GM18858 (cell line): ENCODE results near the gene SNX9.
"Not testable (repeated sequence)": the region's sequence is repeated elsewhere in the genome, so short reads cannot be mapped to it uniquely, and the experiment has no call there.

ENCODE experiments used
- ATAC-seq: cut with Tn5 transposase; IDR thresholded peaks from one replicate; pipeline ENCODE4 v1.9.1; 2021; ENCODE audit not compliant: unreplicated experiment

Gene SNX9

DNA sequence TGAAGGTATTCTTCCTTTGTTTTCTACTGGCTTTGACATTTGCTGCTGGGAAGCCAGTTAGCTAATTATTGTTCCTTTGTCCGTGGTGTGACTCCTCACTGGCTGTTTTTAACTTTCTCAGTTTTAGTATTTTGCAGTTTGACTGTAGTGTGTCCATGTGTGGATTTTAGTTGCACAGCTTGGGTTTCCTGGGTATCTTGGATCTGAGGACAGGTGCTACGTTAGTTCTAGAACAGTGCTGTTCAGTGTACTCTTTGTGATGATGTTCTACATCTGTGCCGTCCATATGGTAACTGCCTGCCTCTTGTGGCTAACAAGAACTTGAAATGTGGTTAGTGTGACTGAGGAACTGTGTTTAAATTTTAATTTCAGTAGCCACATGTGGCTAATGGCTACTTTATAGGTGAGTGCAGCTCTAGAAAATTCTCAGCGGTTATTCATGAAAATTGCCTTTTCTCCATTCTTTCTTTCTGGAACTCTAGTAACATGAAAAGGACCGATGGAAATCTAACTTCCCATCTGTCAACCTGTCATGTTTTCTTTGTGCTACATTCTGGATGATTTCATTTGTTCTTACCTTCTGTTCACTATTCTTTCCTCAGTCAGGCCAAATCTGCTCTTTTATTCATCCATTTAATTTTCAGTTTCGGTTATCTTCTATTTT lies 7.4 kb downstream of the SNX9 start:
- ATAC-seq: peak; percentile 89

DNA sequence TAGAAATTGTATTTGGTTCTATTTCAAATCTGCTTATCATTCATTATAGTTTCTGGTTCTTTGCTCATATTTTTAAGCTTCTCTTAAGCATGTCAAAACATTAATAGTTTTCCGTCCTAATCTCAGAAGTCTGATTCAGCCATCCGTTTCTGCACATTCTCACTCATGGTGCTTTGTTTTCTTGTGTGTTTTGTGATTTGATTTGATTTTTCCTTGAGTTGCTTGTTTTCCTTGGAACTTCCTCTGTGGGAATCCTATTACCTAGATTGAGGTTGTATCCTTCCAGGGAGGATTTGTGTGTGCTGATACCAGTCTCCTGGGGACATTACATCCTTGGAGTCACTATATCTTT lies 7.9 kb downstream of the SNX9 start:
- ATAC-seq: no peak

DNA sequence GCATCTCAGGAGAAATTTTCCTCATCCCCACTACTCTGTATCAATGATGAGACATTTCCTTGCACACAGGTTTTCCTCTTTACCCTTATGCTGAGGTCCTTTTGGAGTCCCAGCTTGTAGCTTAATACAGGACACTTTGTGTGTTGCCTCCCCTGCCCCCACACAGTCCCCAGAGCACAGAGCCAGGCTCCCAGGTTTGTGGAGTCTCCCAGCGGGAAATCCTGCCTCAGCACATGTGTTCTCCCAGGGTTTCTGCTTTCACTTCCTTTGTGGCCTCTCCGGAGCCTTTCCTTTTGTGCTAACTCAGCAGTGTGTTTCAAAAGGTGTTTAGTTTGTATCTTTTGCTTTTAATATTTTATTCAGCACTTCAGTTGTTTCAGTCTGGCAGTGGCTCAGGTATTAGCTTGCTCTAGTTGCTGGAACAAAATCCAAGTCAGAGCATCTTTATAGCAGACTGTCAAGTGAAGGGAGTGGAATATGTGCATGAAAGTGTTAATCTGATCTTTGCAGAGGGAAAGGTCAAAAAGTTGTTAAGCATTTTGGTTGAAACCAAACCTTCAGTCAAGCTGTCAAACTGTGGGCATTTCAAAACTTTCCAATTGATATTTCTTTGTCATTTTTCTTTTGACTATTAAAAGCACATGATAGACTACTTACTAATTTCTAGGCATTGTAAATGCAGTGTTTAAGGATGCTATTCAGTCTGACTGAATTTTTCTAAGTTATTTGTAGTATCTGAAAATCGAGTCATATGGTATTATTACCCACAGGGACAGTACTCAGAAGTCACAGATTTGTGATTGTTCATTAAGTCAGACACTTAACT lies 8.6 kb downstream of the SNX9 start:
- ATAC-seq: no peak

DNA sequence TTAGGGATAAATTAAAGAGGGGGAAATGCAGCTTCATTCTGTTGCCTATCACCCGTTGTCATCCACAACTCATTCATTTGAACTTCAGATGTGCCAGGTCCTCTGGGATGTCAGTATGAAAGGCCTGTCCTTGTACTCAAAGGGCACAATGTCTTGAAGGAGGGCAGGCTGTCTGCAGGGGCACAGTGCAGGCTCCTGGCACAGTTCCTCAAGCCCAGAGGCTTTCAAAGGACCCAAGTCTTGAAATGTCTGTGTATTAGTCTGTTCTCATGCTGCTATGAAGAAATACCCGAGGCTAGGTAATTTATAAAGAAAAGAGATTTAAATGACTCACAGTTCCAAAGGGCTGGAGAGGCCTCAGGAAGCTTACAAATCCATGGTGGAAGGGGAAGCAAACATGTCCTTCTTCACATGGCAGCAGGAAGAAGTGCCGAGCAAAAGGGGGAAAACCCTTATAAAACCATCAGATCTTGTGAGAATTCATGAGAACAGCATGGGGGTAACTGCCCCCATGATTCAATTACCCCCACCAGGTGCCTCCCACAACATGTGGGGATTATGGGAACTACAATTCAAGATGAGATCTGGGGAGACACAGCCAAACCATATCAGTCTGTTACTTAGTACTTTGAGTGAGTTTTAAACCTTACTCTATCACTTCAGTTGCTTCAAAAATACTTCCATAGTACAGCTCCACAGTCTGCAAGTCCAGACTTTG lies 9.4 kb downstream of the SNX9 start:
- no peak for ATAC-seq

DNA sequence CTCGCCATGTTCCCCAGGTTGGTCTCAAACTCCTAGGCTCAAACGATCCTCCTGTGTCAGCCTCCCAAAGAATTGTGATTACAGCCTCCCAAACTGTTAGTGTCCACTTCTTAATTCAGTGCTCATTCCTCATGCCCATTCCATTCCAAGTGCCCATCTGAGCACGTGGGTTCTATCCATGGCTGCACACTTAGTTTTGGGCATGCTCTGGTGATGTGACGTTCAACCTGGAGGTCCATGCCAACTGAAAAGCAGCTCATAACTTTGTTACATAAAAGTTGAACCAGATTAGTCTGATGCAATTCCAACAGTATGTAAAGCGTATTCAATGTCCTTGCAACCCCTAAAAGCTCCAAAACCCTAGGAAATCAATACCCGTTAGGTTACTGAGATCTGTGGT lies 11.5 kb downstream of the SNX9 start:
- no peak for ATAC-seq

DNA sequence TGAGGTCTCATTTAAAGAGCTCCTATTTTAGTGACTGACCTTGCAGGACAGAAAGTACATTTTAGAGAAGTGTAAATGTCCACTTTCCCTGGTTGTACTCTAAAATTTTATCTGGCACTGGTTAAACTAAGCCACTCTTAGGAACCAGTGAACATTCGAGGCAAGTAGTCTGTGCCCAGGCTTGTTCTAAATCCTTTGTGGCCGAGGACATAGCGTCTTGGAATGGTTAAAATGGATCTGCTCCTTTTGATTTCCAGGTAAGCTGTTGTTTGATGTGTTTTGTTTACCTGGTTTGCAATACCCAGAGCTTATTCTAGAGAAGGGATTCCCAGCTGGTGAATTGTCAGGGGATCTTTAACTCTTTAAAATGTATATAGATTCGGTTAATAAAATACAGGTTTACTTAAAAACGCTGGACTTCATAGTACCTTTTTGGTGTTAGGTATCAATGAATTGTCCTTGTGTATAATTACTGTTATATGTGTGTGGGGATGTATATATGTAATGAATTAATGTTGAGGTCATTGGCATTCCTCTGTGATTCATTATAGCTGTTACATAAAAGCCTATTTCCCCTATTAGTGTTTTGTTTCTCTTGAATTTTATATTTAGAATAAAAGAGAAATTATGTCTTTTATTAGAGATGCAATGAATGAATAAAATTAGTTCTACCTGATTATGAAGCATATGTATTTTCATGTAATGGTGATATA lies 15.8 kb downstream of the SNX9 start:
- no peak for ATAC-seq

DNA sequence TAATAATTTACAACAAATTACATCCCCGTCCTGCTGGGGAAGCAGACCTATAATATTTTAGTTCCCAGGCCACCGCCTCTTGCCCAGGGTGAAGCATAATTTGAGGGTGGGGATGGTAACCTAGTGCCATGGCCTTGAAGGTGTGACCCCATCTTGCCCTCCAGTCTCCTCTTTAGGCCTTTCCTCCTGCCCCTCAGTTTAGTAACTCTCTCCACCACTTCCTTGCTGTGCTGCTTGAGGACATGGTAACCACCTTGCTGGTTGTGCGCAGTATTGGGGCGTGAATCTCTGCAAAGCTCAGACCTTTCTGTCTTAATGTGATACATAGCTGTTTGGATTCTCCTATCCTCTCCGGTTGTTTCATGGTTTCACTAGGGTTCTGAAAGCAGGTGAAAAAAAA lies 16.6 kb downstream of the SNX9 start:
- no peak for ATAC-seq

DNA sequence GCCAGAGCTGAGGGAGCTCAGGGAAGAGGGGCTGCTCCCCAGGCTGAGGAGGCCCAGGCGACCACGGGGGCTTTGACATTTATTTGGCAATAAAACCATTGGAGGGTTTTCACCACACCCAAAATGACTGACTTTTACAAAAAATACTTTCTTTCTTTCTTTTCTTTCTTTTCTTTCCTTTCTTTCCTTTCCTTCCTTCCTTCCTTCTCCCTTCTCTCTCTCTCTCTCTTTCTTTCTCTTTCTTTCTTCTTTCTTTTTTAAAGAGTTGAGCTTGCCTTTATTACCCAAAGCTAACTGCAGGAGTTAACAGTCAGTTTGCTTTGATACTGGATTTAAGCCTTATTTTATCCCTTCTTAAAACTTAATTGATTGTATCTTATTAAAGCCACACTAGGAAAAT lies 17.2 kb downstream of the SNX9 start:
- no peak for ATAC-seq

DNA sequence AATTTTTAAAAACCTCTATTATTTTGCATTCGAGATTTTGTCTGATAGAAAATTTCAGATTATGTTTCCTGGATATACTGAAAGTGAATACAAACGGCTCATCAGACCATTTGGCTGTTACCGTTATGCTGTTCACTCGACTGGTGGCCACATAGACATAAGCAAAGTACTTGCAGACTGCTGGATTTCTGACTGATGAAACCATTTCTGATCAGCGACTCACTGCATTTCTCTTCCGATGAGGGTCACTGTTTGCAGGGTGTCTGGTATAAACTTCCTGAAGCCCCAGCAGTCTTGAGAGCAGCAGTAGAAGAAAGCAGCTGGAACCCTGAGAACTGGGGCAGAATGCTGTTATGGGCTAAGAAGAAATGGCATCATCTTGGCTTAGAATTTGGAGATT lies 17.7 kb downstream of the SNX9 start:
- ATAC-seq: no peak

DNA sequence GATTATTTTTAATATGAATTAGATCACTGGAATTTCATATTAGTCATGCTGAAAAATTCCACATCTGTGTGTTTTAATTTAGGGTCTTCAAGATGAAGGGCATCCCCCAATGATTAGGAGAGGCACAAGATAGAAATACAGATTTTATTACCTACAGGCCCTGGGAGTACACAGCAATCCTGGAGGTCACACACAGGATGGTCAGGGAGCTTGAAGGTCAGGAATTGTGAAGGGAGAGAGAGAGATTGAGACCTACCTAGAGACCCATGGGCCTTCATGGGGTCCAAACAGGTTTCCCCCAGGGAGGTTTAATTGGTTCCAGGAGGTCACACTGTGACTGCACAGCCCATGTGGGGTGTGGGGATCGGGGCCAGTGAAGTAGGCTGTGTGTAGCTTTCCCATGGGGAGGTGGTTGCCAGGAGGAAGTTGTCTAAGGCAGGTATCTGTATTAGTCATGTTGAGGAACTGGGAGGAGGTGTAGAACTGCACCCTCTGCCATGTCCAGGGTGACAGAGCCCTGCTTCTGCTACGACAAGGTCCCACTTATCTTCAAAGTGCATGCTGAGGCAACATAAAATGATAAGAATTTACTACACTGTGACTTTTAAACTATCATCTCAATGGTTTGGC lies 18.3 kb downstream of the SNX9 start:
- ATAC-seq: peak; percentile 87

DNA sequence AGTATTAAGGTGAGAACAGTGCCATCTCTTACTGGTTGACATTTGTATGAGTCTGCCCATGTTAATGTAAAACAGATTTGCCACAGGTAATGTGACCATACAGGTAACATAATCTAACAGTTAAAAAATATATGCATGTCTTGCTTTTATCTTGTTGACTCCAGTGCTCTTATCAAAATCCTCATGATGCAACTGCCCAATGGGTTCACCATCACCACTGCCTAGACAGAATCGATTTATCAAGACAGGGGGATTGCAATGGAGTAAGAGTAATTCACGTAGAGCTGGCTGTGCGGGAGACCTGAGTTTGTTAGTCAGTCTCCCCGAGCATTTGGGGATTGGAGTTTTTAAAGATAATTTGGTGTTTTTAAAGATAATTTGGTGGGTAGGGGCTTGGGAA lies 19.2 kb downstream of the SNX9 start:
- ATAC-seq: no peak

DNA sequence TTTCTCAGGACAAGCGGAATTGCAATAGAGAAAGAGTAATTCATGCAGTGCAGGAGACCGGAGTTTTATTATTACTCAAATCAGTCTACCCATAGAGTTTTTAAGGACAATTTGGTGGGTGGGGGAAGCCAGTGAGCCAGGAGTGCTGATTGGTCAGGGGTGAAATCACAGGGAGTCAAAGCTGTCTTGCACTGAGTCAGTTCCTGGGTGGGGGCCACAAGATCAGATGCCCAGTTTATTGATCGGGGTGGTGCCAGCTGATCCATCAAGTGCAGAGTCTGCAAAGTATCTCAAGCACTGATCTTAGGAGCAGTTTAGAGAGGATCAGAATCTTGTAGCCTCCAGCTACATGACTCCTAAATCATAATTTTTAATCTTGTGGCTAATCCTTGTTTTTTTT lies 21.1 kb downstream of the SNX9 start:
- ATAC-seq: not testable (repeated sequence)

DNA sequence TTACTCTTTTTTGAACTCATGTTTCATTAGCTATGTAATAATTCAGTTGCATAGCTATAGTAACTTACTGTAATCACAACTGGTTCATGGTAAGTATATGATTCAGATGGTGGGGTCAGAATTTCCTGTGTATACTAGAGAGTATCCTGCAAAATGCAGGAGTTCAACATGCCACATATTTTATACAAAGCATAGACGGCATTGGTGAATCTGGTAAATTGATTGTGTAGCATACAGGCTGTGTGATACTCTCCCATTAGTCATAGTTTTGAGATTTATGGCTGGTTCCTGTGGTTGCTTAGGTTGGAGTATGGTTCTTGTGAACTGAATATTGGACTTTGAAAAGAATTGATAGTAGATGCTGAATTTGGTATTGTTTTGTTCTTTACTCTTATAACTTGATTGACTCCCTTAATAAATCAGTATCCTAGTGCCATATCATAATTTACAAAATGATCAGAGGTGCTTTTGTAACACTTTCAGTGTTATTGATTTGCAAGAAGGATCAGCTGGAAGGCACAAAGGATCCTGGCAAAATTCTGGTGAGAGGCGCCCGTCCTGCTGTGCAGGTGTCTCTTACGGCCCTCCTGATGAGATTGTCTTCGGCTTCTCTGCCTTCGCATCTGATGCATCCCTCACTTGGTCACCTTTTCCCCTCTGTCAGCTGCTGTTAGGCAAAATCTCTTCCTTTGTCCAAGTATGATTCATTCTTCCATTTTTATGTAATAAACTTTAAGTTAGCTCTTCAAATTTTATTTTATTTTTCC lies 22.6 kb downstream of the SNX9 start:
- no peak for ATAC-seq

DNA sequence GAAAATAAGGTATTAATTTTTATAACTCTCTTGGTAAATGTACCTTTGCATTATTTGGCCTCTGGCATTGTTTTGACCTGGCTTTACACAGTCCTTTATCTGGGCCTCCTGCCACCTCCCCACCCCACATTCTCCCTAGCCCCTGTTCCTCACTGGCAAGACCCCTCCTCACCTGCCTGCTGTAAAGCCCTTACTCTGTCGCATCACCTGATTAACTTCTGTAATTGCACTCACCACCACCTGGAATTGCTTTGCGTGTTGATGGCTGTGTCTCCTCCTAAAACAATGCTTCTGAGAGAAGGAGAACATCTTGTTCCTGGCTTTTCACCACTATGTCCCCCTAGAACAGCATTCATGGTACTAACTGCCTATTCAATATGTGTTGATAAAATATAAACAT lies 24.8 kb downstream of the SNX9 start:
- ATAC-seq: no peak

DNA sequence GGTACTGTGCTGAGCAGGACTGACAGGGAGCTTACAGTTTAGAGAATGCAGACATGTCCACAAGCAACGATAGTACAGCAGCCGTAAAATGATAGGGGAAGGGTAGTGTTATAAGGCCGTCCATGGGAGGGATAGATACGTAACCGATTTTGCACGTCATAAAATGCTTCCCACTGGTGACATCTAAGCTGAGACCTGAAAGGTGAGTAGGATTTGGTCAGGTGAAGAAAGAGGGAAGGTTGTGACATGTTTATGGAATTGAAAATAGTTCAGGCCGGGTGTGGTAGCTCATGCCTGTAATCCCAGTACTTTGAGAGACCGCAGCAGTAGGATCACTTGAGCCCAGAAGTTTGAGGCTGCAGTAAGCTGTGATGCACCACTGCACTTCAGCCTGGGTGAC lies 25.6 kb downstream of the SNX9 start:
- no peak for ATAC-seq

DNA sequence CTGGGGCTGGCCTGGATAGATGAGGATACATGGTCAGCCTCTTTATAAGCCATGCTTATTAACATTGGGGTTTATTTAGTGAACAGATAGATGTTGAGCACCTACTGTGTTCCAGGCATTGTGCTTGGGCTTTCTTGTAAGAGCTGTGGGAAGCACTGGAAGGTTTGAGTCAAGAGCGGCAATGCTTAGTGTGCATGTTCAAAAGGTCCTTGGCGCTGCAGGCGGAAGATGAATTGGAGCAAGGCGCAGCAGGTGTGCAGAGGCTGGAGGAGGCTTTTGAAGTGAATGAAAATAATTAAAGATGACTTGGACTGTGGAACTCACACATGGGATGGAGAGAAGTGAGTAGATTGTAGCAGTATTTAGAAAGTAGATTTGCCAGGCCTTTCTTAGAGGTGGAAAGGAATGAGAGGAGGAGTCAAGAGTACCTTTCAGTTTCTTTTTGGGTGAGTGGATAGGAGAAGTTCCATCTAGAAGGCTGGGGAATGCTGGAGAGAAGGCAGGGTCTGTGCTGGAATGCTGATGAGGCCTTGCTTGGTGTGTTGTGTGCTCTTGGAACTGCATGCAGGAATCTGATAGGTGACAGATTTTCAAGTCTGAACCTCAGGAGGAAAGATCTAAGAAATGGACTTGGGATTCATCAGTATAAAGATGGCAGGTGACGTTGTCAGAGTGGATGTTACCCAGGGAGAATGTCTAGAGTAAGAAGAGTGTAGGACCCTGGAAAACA lies 26.4 kb downstream of the SNX9 start:
- ATAC-seq: no peak

DNA sequence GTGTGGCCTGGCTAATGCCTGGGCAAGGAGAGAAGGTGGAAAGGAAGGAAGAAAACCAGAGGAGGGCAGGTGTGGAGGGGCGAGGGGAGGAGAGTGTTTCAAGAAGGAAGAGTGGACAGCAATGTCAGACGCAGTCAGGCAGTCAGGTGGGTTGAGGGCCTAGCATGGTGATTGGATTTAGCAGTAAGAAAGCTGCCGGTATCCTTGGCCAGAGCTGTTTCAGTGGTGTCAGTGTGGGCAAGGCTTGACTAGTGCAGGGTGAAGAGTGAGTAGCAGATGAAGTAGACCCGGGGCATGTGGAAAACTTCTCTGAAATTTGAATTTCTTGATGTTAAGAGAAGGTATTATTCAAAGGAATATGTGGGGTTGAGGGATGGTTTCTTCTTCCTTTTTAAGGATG lies 27.0 kb downstream of the SNX9 start:
- ATAC-seq: no peak

DNA sequence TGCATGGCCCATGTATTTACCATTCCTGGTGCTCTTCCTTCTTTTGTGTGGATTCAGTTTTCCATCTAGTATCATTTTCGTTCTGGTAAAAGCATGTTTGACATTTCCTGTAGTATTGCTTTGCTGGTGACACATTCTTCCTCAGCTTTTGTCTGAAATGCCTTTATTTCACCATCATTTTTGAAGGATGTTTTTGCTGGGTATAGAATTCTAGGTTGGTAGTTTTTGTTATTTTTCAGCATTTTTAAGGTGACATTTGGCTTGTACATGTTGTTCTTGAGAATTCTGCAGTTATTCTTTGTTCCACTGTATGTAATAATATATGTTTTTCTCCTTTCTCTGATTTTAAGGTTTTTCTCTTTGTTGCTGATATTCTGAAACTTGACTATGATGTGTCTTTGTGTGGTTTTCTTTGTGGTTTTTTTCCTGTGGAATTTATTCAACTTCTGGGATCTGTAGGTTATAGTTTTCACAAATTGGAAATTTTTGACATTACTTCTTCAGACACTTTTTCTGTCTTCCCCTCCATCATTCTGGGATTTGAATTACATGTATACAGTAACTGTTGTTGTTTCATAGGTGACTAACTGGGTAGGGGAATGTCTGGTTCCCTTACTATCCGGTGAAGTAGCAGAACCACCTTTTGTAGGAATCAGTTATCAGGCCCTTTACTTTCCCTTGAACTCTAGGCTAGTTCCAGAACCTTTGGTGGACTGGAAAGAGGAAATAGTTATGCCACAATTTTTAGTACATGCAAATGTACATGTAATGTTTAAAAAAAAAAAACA lies 30.2 kb downstream of the SNX9 start:
- ATAC-seq: no peak
